Renal cortical epithelial cell (primary cell): ENCODE results near the gene OTOS. TPM values are rescaled to one million over a fixed set of nuclear protein-coding genes. Genes with fewer than 3 reads are reported as not detected.

Experiments
- DNase-seq: peaks from one replicate; pipeline ENCODE4 v3.0.0-alpha.2; 2011; ENCODE audit warnings: low read depth
- total RNA-seq: library from RNA; depleted of rRNA; stranded (reverse); fragments of >200 nt; gene quantifications from 2 replicates; pipeline ENCODE4 v1.2.3, GENCODE V29; 2014

OTOS gene
- total RNA-seq, 1 donor from 2014 or later = not detected

DNA sequence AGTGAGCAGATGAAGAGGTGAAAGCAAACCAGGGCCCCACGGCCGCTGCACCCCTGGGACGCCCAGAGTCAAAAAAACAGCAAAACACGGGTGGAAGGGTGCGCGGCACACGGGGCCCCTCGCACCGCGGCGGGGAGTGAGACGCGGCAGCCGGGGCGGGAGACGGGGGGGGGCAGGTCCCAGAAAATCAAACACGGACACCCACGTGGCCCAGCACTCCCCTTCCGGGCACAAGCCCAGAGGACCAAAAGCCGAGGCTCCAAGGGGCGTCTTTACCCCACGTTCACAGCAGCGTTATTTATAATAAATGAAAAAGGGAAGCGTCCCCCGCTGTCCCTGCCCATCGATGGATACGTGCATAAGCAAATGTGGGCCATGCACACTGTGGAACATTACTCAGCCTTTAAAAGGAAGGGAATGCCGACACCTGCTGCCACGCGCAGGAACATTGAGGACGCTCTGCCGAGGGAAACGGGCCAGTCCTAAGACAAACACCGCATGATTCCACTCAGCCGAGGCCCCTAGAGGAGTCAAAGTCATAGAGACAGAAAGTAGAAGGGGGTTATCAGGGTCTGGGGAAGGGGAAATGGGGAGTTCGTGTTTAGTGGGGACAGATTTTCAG is 3.7 kb downstream of the OTOS start:
- no peak for DNase-seq

GRCh38 chr2:240136013-240136670 is 4.3 kb downstream of the OTOS start, which contains the start of gene COPS9:
Gene COPS9 (minus strand): TSS chr2:240136305. CDS start chr2:240136284, 21 bp downstream.
- peak; percentile 38 for DNase-seq

DNA sequence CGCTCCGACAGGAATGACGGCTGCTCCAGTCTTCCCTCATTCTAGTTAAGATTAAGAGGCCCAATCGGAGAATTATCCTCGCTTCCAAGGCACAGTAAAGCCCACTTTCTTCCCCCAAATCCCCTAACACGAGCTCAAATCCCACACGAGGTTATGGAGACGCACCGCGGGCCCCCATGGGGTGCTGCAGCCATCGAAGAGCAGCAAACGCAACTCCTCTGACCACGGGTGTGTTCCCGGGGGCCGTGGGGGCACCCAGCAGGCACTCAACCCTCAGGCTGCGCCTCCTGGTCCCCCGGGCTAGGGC is 4.8 kb downstream of the OTOS start:
- DNase-seq = no peak

DNA sequence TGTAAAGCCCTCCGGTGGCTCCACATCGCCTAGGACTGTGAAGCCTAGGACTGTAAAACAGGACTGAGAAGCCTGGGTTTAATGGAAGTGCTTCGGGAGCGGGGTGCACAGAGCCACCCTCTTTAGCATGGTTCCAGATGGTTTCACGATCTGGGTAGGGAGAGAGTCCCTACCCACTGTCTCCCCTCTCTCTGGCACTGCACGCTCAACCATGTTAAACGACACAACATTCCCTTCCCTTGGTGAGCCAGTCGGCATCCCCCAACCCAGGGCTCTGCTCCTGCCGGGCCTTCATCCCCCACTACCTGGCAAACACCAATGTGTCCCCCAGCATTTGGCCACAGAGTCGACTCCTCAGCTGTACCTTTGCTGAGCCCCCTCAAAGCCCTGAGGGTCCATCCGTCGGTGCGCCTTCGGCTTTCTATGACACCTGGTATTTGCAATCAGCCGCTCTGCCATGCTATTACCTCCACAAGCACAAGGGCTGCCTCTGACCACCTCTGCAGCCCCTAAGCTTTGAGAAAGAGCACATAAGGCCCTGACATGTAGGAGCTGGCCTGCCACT is 5.4 kb downstream of the OTOS start:
- no peak for DNase-seq

DNA sequence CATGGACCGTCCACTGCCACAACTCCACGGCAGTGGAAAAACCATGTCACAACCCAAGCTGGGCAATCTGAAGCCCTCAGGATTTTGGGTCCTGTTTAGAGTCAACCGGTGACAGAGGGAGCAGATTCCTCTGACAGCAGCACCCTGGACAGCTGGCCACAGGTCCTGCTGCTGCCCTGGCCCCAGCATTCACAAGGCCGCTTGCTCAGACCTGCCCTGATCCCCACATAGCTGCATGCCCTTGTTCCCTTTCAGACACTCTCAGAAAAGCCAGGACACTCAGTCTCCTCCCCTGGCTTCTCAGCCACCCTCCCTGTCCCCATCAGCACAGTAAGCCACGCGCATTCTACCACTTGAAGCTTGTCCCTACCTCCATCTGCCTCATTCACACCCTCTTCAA is 6.0 kb downstream of the OTOS start:
- DNase-seq = no peak

DNA sequence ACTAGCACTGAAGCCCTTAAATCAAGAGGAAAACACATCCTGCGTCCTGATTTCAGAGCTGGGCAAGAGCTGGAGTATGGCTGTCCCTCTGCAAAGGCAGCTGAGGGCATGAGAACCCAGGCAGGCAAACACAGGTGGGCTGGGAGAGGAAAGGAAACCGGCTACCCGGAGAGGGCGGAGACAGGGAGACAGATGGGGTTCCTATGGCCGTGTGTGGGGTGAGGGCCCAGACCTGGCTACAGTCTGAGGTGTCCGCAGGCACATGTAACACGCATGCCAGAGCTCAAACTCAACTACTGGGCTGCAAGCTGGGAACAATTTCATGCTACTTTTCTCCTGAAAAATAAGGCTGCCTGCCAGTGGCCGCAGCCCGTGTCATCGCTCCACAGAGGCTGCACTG is 7.1 kb downstream of the OTOS start:
- no peak for DNase-seq

DNA sequence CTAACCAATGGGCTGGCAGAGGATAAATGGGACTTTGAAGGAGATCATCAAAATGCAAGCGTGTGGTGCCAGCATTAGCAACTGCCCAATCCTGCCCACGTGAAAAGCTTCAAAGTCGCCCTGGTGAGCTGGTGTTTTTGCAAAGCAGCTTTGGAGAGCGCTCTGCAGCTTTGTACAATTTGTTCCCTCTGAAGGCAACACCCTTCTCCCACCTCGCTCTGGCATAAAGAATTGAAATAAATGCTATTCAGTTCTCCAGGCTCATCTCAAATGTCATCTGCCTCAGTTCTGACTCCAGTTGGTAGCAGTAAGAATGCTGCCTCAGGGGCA is 7.8 kb downstream of the OTOS start:
- DNase-seq = no peak

- DNase-seq = no peak
These were observed 8.4 kb downstream of the OTOS start for GRCh38 chr2:240131941-240132650.

- DNase-seq = no peak
These were observed 9.2 kb downstream of the OTOS start for GRCh38 chr2:240131296-240131695.

GRCh38 chr2:240130393-240131195 is 9.9 kb downstream of the OTOS start:
- no peak for DNase-seq

- no peak for DNase-seq
These were observed 10.6 kb downstream of the OTOS start for GRCh38 chr2:240129731-240130392.

- DNase-seq = no peak
These were observed 11.1 kb downstream of the OTOS start for GRCh38 chr2:240129311-240129710.

DNA sequence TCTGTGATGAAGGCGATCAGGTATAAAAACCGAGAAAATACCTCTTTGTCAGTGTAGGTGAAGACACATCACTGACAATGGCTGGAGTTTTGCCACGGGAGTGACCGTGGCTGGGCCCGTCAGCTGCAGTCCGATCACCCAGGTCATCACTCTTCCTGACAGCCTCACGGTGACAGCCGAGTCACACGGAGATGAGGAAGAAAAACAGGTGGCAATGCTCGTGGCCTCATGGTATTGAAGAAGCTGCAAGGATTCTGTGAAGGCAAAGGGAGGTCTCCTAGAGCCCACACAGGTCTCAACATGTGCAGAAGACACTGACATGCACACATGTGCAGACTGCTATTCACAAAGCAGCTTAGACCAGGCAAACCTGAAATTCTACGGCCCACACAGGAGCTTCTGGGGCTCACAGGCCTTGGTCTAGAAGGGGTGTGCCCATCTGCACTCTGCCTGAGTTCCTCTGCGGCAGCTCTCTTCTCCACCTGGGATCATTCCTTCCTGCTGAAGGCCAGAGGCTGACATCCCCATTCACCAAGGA is 11.8 kb downstream of the OTOS start:
- DNase-seq = no peak

DNA sequence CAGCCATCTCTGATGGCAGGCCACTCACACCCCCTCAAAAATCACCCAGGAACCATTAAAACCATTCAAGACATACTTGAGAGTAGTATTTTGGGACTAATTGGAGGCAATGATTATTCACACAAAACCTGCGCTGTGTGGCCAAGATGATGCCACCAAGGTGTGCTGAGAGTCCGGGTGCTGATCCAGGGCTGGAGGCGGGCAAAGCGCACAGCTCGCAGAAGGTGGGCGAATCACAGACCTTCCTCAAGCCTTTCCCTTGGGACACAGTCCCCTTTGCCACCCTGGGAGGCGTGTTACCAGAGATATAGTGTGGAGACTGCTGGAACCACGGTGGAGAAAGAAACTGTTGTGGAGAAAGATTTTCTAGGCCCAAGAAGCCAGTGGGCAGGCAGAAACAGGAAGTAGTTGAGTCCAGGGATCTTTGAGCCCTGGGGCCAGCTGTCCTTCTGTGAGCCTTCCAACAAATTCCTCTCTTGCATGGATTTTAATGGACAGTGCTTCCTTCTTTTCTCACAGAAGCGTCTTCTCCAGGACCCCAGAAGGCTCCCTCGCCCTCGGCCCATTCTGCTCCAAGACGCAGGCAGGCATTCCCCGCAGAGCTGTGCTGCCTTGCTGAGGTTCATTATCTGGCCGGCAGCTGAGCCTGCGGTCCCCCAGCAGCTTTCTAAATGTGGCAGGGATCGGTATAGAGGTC is 12.4 kb downstream of the OTOS start:
- DNase-seq = no peak

DNA sequence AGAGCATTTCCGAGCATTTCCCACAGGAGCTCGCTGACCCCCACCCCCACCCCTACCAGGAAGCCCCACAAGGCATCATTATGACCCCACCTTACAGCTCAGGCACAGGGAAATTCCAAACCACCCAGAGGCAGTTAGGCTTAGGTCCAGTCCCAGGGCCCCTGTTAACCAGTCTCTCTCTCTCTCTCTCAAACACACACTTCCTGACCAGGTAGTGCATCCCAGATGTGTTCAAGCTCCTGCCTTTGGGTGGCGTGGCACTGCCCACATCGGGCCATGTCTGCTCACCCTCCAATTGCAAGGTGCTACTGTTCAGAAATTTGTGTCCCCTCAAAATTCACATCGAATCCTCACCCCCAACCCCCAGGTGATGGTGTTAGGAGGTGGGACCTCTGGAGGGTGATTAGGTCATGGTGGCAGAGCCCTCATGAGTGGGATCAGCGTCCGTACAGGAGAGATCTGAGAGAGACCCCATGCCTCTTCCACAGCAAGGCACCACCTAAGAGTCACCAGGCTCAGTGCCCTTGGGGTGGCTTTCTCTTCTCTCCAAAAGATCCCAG is 13.2 kb downstream of the OTOS start:
- DNase-seq = peak; percentile 2

DNA sequence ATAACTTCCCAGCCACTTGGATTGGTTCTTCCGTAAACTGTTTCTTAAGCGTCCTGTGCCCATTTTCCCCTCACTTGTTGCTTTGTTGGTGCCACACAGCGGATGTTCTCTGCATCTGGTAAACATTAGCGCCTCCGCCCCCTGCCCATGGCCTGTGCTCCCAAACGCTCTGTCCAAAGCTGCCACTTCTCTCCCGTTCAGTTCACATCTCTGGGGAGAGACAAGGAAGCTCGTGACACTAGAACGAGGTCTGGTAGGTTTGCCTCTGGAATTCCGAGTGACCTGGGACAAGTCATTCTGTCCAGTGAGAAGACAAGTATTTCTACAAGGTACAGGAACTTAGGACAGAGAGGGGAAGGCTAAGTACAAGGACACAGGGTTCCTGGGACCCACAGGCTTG is 13.7 kb downstream of the OTOS start:
- DNase-seq = no peak

DNA sequence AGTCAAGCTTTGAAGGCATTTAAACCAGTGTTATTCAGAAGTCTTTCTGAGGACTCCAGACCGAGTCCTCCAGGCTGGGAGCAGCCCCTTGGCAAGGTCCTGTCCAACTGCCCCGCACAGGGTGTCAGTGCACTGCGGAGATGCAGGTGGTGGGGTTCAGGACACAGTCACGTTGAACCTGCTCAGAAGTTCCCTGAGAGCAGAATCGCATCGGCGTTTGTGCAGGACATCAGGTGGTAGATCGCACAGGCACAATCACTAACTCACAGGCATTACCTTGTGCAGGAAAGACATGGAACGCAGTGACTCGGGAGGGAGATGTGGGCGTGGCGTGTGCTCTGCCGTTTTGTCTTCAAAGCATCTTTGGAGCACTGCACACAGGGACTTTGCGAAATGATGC is 14.7 kb downstream of the OTOS start:
- no peak for DNase-seq

DNA sequence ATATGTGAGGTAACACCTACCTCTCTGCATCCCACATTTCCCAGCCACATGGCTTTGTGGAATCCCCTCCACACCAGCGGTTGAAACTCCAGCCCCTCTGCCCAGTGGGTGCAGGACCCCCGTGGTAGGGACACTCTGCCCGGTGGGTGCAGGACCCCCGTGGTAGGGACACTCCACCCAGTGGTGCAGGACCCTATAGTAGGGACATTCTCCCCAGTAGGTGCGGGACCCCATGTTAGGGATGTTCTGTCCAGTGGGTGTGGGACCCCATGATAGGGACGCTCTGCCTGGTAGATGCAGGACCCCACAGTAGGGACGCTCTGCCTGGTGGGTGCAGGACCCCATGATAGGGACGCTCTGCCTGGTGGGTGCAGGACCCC is 15.8 kb downstream of the OTOS start:
- no peak for DNase-seq

DNA sequence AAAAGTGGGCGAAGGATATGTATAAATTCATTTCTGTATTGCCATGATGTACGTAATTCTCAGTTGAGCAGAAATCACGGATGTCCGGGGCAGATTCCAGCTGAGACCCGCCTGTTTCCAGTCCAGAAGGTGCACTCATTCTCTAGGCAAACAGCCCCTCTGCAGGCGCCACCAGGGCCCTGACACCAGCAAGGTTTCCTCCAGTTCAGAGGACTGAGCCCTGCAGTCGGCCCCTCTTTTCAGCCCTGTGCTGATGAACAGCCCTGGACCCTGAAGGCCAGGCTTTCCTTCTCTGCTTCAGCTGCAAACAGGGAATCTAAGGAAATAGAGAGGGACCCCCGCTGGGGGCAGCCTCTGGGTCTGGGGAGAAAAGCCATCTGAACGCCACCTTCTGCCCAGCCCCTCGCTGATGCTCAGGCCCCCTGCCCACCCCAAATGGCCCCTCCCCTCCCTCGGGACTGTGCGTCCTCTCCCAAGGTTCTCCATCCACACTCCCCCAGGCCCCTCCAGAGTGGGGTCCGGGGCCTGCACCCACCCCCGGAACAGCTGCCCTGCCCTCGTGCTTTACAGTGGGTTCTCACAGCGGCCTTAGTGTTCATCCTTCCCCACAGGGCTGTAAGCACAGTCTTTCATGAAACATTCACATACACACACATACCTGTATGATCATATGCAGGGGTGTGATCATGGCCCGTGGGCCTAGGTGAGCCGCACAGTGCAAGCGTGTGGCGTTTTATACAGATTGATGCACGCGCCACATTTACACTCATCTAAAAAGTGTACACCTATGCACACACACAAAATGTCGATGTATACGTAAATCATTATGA is 16.4 kb downstream of the OTOS start:
- no peak for DNase-seq

DNA sequence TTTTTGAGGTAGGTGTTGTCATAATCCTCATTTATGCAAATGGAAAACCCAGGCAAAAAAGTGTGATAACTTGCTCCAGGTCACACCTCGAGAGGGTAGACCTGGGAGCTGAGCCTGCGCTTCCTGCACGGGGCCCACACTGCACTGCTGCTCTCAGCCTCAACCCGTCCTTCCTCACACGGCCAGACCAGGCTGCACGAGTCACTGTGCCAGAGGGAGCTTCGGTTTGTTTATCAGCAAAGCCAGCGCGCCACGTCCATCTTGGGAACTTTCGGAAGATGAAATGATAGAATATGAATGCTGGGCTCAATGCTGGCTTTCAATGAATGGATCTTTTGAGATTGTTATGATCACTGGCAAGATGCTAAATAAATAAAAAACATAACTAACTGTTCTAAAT is 18.8 kb downstream of the OTOS start:
- no peak for DNase-seq
